Mucosa of rectum (tissue), 2 donors: ENCODE results near the gene CA12.

Experiments used
- H3K27ac ChIP-seq, 2 donors: one replicate each; pipeline ENCODE4 v1.7.0; 2013; ENCODE audit warnings: inconsistent platforms in 2 of 2, low read depth in 2 of 2, low read length in 2 of 2
- H3K27me3 ChIP-seq, 2 donors: one replicate each; pipeline ENCODE4 v1.7.0; 2013; ENCODE audit warnings: low read length in 2 of 2; ENCODE audit not compliant: control insufficient read depth in 2 of 2, insufficient read depth in 2 of 2
- H3K36me3 ChIP-seq, 2 donors: one replicate each; pipeline ENCODE4 v1.7.0; 2013; ENCODE audit warnings: low read length in 2 of 2; ENCODE audit not compliant: control insufficient read depth in 2 of 2, insufficient read depth in 2 of 2
- H3K4me1 ChIP-seq, 2 donors: one replicate each; pipeline ENCODE4 v1.7.0; 2013; ENCODE audit warnings: low read length in 2 of 2, mild to moderate bottlenecking in 1 of 2; ENCODE audit not compliant: control insufficient read depth in 2 of 2, insufficient read depth in 2 of 2
- H3K4me3 ChIP-seq, 2 donors: one replicate each; pipeline ENCODE4 v1.7.0; 2013; ENCODE audit warnings: low read length in 2 of 2
- H3K9ac ChIP-seq, 2 donors: one replicate each; pipeline ENCODE4 v1.7.0; 2013; ENCODE audit warnings: low read length in 2 of 2, low read depth in 1 of 2, mild to moderate bottlenecking in 1 of 2
- H3K9me3 ChIP-seq, 2 donors: one replicate each; pipeline ENCODE4 v1.7.0; 2013; ENCODE audit warnings: low read length in 2 of 2; ENCODE audit not compliant: control insufficient read depth in 2 of 2
- donor health status: healthy.
- donor health status: Normal muscosa, but diverticular disease.

The CA12 gene

DNA sequence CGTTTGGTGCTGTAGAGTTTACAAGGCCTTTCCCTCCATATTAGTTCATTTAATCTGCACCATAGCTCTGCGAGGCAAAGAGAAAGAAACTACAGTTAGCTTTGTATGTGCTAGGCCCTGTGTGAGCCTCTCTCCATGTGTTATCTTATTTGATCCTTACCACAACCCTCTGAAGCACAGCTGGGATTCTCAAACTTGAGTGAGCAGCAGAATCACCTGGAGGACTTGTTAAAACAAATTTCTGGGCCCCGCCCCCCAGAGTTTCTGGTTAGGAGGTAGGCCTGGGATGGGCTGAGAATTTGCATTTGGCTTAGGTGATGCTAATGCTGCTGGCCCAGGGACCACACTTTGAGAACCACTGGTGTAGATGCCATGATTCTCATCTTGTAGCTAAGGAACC, 12.3 kb downstream of the CA12 start:
- Histone ChIP-seq H3K36me3 (peaks cover 21% of the 10 kb centered on the region in 2 donors), H3K9me3 (no peaks in the 10 kb centered on the region), H3K27ac (peak overlapping the region in 1 of 2 donors; percentile 7), H3K27me3 (no peaks in the 10 kb centered on the region), H3K9ac (peak overlapping the region in 1 of 2 donors; percentile 9), H3K4me3 (no peak overlapping the region), H3K4me1 (peaks cover 26 to 39% of the 10 kb centered on the region in 2 donors)

DNA sequence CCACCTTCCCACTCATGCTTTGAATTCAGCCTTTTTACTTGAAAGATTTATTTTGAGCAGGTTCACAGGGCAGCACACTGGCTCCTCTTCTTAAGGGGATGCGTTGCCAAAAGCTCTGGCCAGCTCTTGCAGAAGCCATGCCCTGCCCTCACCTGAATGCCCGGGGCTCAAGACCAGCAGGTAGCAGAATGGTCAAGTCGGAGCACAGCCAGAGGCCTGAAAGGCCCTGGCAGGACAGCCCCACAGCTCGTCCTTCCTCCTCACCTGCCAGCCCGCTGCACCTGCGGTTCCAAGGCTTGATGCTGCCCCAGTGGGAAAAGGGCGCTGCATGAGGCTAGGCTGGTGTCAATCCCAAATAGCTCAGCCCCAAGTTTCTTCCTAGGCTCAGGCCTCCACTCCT, 13.1 kb downstream of the CA12 start:
- Histone ChIP-seq H3K9me3 (no peaks in the 10 kb centered on the region), H3K27me3 (no peaks in the 10 kb centered on the region), H3K4me3 (no peak overlapping the region), H3K9ac (peak overlapping the region in 1 of 2 donors; percentile 1), H3K36me3 (peaks cover 13 to 14% of the 10 kb centered on the region in 2 donors), H3K27ac (peak overlapping the region; percentile 72 to 81), H3K4me1 (peaks cover 26 to 37% of the 10 kb centered on the region in 2 donors)

DNA sequence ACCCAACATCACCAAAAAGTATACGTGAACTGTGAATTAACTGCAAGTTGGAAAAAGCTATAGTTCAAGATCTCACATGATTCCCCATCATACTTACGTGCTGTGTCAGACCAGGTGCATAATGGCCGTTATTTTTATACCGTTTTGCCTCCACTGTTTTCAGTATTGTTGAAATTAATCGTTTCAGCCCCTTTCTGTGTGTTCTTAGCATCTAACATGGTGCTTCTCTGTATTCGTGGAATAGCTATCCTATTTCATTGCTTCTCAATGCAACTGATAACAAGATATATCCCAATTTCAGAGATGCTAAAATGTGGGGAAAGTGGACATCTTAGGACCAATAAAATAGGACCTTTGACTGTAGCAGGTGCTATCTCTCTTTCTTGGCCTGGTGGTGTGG, 13.7 kb downstream of the CA12 start:
- peak overlapping the region; percentile 72 to 81 for H3K27ac ChIP-seq
- H3K27me3 ChIP-seq: no peaks in the 10 kb centered on the region
- H3K4me1 ChIP-seq: peaks cover 26 to 43% of the 10 kb centered on the region in 2 donors
- H3K9ac ChIP-seq: peak overlapping the region in 1 of 2 donors; percentile 28
- no peak overlapping the region for H3K4me3 ChIP-seq
- H3K9me3 ChIP-seq: no peaks in the 10 kb centered on the region
- peaks cover 10 to 11% of the 10 kb centered on the region in 2 donors for H3K36me3 ChIP-seq

DNA sequence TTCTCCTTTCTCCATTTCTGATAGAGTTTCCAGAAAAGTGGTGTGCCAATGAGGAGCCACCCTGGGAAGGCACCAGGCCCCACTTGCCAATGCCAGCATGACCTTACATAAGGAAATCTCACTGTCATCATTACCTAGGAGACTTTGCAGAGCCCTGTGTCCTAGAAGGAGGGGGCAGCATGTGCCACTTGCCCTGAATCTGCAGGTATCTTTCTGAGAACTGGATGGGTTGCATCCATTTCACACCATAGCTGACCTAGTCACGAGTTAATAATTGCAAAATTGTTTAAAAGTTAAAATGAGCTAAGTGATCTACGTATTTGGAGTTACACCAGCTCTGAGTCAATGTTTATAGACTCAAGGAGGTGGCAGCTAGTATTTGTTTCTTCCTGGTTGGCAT, 14.3 kb downstream of the CA12 start:
- peak overlapping the region; percentile 81 for H3K27ac ChIP-seq

DNA sequence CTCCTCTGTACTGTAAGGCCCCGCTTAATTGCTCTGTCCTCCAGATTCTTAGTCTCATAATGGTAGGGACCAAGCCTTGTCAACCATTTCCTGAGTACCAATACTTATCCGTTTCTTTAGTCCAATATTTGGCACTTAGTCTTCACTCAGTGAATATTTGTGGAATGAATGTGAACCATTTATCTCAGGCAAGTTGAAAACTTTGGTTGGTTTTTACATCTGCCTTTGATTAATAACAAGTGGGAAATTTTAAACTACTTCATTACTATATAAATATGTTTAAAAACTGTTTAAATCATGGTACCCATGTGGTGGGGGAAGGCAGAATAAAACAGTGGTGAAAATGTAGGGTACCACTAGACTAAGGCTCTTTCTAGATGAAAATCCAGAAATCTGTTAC, 15.2 kb downstream of the CA12 start:
- Histone ChIP-seq H3K27me3 (no peaks in the 10 kb centered on the region), H3K4me1 (peaks cover 26 to 56% of the 10 kb centered on the region in 2 donors), H3K4me3 (no peak overlapping the region), H3K36me3 (peaks cover 0 to 4% of the 10 kb centered on the region in 2 donors), H3K9ac (no peak overlapping the region), H3K27ac (peak overlapping the region in 1 of 2 donors; percentile 81), H3K9me3 (no peaks in the 10 kb centered on the region)

More for the DNA sequence above, 14.3 kb downstream of the CA12 start:
- Histone ChIP-seq H3K27me3 (no peaks in the 10 kb centered on the region), H3K9ac (no peak overlapping the region), H3K4me1 (peaks cover 28 to 47% of the 10 kb centered on the region in 2 donors), H3K9me3 (no peaks in the 10 kb centered on the region), H3K36me3 (peaks cover 6 to 9% of the 10 kb centered on the region in 2 donors), H3K4me3 (no peak overlapping the region)

DNA sequence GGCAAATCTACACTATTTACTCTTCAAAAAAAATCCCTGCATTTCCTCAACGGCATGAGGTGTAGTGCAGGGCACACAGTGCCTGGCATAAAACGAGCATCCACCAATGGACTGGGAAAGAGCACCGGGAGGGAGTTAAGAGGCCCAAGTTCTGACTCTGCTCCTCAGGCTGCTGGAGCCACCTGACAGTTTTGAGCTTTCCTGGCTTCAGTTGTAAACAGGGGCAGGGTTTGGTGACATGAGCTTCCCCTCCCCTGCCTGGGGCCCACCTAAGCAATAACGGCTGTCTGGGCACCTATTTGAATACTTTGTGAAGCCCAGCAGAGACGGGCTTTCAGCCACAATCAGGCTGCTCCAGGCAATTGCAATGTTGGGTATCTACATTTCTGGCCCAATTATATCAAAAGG, 16.4 kb downstream of the CA12 start:
- H3K9me3 ChIP-seq: no peaks in the 10 kb centered on the region
- H3K4me1 ChIP-seq: peaks cover 26 to 67% of the 10 kb centered on the region in 2 donors
- no peak overlapping the region for H3K4me3 ChIP-seq
- no peaks in the 10 kb centered on the region for H3K27me3 ChIP-seq
- peak overlapping the region in 1 of 2 donors; percentile 35 for H3K9ac ChIP-seq
- peak overlapping the region; percentile 28 to 40 for H3K27ac ChIP-seq
- peaks cover 0 to 4% of the 10 kb centered on the region in 2 donors for H3K36me3 ChIP-seq

DNA sequence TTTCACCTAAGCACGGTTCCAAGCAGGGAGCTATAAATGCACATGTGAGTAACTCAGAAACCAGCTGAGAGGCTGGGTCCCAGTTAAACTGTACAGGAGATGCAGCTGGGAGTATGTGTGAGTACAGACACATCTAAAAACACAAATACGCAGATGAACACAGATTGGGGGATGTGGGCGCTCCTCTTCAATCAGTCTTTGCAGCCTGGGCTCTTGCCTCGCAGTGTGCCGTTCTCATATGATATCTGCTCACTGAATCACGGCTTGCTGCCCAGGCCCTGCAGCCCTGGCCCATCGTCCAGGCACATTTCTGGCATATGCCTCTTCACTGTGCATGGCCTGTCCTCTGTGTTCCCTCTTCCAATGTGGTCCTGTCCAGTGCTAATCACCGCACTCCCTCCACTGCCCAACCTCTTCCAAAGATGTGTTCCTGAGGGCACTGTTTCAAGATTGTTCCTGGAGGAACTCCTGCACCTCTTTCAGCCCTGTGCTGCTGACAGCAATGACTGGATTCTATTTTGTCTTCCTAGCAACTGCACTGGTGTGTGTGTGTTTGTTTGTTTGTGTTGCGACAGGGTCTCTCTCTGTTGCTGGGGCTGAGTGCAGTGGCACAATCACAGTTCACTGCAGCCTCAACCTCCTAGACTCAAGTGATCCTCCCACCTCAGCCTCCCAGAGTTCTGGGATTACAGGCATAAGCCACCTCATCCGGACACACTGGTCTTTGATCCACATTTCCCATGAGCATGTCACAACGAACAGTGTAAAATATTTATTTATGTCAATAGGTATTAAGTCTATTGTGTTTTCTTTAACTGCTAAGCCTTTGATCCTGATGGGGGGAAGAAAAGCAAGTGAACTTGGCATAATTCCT, 17.0 kb downstream of the CA12 start:
- peaks cover 24 to 71% of the 10 kb centered on the region in 2 donors for H3K4me1 ChIP-seq
- H3K9ac ChIP-seq: no peak overlapping the region
- peak overlapping the region; percentile 28 to 40 for H3K27ac ChIP-seq
- H3K9me3 ChIP-seq: no peaks in the 10 kb centered on the region
- H3K4me3 ChIP-seq: no peak overlapping the region
- peaks cover 0 to 4% of the 10 kb centered on the region in 2 donors for H3K36me3 ChIP-seq
- H3K27me3 ChIP-seq: no peaks in the 10 kb centered on the region

DNA sequence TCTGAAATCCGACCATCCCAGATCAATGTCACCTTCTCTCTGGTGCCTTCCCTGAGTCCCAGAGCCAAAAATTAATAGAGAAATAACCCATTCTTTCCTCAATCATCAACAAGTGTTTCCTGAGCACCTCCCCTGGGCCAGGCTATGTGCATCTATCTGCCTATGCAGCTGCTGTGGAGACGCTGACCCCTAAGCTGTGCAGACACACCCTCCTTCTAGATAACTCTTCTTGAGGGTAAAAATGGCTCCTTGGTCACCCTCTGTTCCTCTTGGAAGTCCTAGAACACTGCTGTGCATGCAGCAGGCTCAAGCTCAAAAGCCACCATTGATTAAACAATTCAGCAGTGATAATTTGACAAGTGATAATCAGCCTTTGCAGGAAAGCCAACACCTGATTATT, 18.4 kb downstream of the CA12 start:
- no peak overlapping the region for H3K9ac ChIP-seq
- peaks cover 28 to 77% of the 10 kb centered on the region in 2 donors for H3K4me1 ChIP-seq
- peaks cover 0 to 4% of the 10 kb centered on the region in 2 donors for H3K36me3 ChIP-seq
- peak overlapping the region in 1 of 2 donors; percentile 1 for H3K27ac ChIP-seq
- H3K9me3 ChIP-seq: no peaks in the 10 kb centered on the region
- no peak overlapping the region for H3K4me3 ChIP-seq
- H3K27me3 ChIP-seq: no peaks in the 10 kb centered on the region

DNA sequence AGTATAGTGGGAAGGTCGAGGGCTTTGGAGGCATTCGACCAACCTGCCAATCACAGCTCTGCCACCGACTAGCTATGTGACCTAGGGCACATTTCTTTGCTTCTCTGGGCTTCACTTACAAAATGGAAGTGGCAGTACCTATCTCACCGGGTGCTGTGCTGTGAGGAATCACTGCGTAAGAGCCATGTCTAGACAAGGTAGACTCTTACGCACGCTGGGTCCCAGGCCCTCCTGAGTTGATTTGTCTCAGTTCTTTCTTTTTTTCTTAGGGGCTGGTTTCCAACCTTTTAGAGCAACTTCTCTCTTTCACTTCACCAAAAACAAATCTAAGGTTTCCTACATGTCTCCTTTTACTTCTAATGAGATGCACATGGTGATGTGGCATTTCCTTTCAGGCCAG, 18.8 kb downstream of the CA12 start:
- Histone ChIP-seq H3K9me3 (no peaks in the 10 kb centered on the region), H3K27me3 (no peaks in the 10 kb centered on the region), H3K27ac (peak overlapping the region in 1 of 2 donors; percentile 23), H3K4me1 (peaks cover 31 to 76% of the 10 kb centered on the region in 2 donors), H3K9ac (no peak overlapping the region), H3K4me3 (no peak overlapping the region), H3K36me3 (peaks cover 0 to 4% of the 10 kb centered on the region in 2 donors)

DNA sequence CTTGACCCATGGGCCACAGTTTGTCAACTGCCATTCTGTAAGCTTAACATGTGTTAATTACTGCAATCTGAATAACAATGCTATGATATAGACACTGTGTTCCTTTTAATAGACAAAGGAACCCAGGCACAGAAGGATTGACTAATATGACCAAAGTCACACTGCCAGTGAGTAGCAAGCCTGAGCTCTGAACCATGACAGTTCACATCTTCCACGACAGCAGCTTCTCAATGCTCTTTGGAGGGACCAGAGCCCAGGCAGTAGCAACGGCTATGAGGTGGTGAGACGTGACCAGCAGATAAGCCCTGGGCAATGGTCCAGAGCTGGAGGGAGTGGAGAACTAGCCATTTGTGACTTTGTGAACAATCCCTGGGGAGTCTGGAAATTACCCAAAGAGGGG, 19.4 kb downstream of the CA12 start:
- Histone ChIP-seq H3K9me3 (no peaks in the 10 kb centered on the region), H3K9ac (no peak overlapping the region), H3K4me3 (no peak overlapping the region), H3K27ac (peak overlapping the region; percentile 23 to 33), H3K27me3 (no peaks in the 10 kb centered on the region), H3K4me1 (peaks cover 34 to 74% of the 10 kb centered on the region in 2 donors), H3K36me3 (peaks cover 0 to 4% of the 10 kb centered on the region in 2 donors)
